ENCODE measurements around the gene UNC93A.
"Not testable (repeated sequence)": the region's sequence is repeated elsewhere in the genome, so short reads cannot be mapped to it uniquely, and the experiment has no call there.

Gene UNC93A

DNA sequence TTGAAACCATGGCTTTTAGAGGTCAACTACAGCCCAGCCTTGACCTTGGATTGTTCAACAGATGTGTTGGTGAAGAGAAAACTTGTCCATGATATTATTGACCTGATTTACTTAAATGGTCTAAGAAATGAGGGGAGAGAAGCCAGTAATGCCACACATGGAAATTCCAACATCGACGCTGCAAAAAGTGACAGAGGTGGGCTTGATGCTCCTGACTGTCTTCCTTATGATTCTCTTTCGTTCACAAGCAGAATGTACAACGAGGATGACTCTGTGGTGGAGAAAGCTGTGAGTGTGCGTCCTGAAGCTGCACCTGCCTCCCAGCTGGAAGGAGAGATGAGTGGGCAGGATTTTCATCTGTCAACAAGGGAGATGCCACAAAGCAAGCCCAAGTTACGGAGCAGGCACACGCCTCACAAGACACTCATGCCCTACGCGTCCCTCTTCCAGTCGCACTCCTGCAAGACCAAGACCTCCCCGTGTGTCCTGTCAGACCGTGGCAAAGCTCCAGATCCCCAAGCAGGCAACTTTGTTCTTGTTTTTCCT, 50.0 kb downstream of the UNC93A start:
- no peak for DNase-seq (ENCODE audit: low read depth)

DNA sequence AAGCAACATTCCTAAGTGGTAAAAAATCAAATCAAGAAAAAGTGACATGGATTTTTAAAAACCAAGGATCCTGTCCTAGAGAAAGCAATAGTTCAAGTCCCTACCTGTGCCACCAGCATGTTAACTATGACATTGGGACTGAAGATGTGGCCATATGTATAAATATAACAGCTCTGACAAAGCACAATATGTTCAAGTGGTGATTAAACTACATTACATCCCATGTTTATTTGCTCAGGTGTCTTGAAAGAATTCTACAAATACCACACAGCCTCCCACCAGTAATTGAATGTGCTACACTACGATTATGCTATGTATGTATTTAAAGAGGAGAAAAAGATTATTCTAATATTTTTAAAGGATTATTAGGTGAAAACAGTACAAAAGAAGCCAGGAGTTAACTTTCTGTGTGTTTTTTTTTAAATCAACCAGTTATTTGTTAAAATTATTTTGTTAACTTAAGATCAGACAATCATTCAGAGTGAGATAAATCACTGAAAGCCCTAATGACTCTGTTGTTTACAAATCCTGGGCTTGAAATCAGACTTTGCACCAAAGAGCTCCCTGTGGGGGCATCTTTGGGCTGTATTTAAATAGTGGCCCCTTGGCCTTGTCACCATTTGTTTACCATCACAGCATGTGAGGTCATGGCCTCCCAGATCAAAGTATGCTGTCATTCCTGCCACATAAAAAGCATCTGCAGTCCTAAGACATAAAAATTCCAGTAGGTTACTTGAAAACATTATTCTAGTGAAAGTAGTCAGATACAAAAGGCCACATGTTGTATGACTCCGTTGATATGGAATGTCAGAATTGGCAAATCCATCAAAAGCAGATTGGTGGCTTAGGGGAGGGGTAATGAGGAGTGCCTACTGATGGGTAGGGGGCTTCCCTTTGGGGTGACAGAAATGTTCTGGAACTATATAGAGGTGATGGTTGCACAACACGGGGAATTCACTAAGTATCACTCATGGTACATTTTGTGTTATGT, 50.8 kb downstream of the UNC93A start:
- no peak for DNase-seq (ENCODE audit: low read depth)

DNA sequence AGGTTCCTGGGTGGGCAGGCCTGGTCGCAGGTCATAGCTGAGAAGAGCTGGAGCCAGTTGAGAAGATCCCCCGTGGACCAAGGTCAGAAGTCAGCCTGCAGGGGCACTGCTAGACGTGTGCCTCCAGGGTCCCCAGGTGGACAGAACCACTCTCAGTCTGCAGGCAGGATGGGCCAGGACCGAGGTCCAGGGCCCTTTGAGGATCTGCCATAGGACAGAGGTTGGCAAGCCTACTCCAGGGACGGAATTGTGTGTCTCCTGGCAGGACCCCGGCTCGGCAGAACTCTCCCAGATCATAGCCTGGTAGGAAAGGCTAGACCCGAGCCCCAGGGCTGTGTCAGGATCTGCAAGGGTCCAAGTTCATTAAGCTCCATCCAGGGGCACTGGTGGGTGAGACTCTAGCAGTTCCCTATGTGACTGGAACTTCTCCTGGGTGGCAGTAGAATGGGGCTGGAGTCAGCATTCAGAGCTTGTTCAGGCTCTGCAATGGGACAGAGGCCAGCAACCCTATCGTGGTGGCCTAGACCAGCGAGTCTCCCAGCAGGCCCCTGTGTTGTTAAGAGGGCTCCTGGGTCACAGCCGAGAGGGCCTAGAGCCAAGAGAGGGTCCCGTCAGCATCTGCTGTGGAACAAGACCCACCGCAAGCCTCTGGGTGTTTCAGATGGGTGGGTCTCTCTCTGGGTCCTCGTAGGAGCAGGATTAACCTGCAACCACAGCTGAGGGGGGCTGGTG, 51.9 kb downstream of the UNC93A start:
- DNase-seq (ENCODE audit: low read depth): no peak

DNA sequence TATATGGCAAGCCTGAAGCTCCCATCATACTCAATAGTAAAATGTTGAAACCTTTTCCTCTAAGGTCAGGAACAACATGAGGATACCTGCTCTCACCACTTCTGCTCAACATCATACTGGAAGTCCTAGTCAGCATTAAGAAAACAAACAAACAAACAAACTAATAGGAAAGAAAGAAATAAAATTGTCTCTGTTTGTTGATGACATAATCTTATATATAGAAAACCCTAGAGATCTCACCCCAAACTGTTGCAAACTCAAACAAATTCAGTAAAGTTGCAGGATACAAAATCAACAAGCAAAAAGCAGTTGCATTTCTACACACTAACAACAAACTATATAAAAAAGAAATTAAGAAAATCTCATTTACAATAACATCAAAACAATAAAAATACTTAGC, 54.2 kb downstream of the UNC93A start:
- no peak for DNase-seq (ENCODE audit: low read depth)

DNA sequence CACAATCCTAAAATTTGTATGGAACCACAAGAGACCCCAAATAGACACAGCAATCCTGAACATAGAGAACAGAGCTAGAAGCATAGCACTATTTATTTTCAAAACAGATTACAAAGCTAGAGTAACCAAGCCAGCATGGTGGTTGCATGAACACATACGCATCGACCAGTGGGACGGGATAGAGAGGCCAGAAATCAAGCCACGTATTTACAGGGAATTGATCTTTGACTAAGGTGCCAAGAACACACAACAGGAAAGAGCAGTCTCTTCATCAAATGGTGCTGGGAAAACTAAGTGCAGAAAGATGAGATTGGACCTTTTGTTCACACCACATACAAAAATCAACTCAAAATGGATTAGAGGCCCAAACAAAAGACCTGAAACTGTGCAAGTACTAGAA, 54.8 kb downstream of the UNC93A start:
- DNase-seq (ENCODE audit: low read depth): no peak

DNA sequence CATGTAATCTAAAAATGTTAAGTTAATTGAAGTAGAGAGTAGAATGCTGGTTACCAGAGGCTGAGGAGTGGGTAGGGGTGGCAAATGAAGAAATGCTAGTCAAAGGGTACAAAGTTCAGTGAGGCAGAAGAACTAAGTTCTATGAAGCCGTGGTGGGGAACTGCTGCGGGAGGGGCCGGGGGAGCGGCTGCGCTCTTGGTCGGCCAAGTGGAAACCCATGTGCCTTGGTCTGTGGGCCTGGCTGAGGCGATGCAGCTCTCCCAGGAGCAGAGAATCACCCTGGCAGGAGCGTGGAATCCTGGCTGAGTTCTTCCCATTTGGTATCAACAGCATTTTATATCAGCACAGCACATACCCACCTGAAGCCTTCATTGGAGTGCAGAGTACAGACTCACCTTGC, 56.1 kb downstream of the UNC93A start:
- no peak for DNase-seq (ENCODE audit: low read depth)

DNA sequence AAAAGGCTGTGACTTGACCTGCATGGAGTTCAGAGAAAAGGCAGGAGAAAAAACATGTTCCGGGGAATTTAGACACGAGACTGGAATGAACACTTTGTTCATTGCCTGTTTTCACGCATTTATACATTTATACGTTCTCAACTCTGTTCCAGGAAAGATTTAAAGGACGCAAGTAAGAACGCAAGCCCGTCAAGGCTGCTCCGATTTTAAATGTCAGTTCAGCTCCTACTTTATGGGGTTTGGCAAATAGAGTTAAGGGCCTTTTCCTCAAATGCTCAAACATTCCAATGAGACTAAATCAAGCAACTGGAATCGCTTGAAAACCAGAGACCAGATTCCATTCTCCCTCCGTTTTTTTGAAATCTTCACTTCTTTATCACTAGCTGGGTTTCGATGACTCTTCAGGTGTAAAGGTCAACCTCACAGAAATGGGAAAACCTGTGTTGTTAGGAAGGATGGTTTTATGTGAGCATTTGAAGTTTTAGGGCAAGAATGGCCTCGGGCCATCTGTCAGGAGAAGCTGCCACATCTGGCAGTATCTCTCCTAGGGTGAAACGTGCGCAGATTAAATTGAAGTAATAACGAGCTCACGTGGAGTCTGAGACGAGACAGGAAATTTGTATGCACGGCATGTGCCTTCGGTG, 58.6 kb downstream of the UNC93A start:
- DNase-seq (ENCODE audit: low read depth): no peak

DNA sequence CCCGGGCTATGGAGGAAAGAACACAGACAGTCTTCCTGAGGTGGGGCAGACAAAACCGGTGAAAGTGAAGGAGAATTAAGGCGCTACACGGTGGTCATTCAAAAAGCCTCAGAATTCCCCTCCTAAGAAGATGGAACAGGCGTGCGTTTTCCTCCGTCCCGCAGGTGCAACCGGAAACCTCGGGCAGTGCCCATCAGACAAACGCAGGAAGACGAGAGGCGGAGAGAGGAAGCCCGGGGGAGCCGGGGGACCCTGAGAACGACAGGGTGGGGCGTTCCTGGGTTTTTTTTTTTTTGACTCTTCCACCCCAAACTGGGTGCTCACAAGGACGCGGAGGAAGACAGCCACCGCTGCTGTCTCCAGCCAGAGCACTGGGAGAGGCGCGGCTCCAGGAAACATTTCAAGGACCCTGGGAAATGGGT, 59.2 kb downstream of the UNC93A start:
- no peak for DNase-seq (ENCODE audit: low read depth)

DNA sequence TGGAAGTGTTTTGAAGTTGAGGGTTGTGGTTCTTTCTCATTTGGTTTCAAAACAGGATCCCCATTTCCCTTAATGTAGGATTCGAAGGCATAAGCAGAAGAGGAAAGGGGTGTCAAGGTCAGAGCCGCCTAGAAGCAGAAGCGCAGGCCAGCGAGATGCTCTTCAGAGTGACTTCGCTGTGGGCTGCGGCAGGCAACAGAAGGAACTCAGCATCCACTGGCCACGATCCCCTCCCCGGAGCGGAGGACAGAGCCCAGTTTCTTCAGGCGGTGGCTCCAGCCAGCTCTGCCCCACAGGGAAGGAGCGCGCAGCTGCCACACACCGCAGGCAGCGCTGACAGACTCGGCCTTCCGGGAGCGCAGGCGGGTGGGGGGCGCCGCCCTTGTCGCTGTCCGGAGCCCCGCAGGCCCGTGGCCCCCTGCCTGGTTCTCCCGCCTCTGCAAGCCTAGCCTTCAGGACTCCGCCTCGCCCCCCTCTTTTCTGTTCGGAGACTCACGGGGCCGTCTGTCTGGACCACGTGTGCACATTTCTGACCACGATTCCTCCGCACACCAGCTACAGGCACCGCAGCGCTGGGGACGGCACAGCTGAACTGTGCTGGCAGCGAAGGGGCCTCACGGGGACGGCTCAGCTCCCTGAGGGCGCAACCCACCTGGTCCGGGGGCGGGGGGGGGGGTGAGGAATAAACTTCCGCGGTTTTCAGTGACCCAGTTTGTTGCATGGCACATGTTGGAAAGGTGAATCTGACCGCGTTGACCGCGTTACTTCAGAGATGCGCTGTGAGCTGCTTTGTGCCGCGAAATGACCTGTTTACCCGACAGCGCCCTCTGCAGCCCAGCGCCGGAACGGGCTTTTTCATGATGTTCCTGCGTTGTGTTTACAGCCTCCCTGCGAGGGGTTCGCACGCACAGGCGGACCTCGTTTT, 59.9 kb downstream of the UNC93A start:
- no peak for DNase-seq (ENCODE audit: low read depth)

DNA sequence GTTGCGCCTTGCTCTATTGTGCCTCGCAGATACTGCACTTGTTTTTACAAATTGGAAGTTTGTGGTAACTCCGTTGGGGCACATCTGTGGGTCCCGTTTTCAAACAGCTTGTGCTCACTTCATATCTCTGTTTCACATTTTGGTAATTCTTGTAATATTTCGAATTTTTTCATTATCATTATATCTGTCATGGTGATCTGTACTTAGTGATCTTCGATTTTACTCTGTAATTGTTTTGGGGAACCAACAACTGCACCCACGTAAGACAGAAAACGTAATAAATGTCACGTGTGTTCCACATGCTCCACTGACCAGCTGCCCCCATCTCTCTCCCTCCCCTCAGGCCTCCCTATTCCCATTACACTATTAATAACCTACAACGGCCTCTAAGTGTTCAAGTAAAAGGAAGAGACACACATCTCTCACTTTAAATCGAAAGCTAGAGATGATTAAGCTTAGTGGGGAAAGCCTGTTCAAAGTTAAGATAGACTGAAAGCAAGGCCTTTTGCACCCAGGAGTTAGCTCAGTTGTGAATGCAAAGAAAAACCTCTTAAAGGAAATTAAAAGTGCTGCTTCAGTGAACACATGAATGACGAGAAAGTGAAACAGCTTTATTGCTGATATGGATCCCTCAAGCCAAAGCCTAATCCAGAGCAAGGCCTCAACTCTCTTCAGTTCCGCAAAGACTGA, 60.7 kb downstream of the UNC93A start:
- DNase-seq (ENCODE audit: low read depth): no peak

DNA sequence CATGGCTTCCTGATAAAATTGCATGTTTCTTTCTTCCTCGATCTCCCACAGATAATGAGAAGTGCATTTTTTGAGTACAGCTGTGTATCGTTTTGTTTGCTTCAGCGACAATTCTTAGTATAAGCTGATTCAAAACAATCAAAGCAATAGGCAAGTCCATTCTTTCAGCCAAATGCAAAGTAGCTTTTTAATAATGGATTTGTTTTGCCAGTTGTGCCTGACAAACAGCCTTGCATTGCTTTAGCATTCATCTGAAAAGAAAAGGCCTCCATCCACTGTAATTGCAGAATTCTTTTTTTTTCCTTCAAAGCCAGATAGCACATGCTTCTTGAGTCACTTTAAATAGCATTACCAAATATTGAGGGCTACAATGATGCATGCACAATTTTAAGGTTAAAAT, 65.8 kb downstream of the UNC93A start:
- DNase-seq (ENCODE audit: low read depth): no peak

DNA sequence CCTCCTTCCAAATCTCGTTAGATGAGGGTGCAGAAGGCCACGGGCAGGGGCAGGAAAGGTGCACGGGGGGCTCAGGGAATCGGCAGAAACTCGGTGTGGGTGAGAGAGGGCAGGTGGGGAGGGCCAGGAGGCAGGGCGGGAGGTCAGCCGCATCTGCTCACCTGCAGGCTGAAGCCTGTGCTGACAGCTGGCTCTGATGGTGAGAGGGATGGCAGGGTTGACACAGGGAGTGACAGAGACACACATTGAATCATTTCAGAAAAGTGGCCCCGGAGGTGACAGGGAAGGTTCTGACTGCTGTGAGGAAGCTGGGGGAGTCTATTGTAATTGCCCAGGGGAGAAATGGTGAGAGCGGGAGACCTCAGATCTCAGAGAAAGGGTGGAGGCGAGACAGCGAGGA, 67.3 kb downstream of the UNC93A start:
- not testable (repeated sequence) for DNase-seq (ENCODE audit: low read depth)

DNA sequence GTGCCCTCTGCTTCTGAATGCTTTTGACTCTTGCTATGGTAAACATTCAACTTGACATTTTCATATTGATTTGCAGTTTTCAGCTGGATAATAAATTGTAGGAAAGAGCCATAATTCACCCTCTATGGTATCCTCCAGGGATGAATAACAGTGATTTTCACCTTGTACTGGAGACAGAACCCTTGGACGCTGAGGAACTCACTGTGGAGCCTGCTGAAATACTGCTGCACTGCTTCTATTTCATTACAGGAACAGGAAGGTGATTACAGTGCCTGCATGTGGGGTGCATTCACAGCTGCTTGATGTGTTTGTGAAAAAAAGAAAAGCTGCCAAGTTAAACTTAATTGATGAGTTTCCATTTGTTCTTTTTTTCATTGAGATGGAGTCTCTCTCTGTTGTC, 70.1 kb downstream of the UNC93A start:
- not testable (repeated sequence) for DNase-seq (ENCODE audit: low read depth)

All from HS-27A (cell line).